GM21447 (cell line): ENCODE measurements around the gene PAM16.
"Not testable (repeated sequence)": the region's sequence is repeated elsewhere in the genome, so short reads cannot be mapped to it uniquely, and the experiment has no call there.

Source experiments
- ATAC-seq: cut with Tn5 transposase; IDR thresholded peaks from one replicate; pipeline ENCODE4 v1.9.1; 2021; ENCODE audit not compliant: unreplicated experiment

The PAM16 gene

GRCh38 chr16:4337540-4338088 is 13.5 kb downstream of the PAM16 start:
- no peak for ATAC-seq

GRCh38 chr16:4336701-4337539 is 14.2 kb downstream of the PAM16 start:
- ATAC-seq, result no peak

GRCh38 chr16:4334724-4335495 is 16.2 kb downstream of the PAM16 start:
- no peak for ATAC-seq

- not testable (repeated sequence) for ATAC-seq
Measured at GRCh38 chr16:4333714-4334113, 17.4 kb downstream of the PAM16 start.

- ATAC-seq, result no peak
Measured at GRCh38 chr16:4333308-4333638, 17.8 kb downstream of the PAM16 start.

GRCh38 chr16:4332623-4333307 is 18.4 kb downstream of the PAM16 start:
- no peak for ATAC-seq

GRCh38 chr16:4332083-4332482 is 19.0 kb downstream of the PAM16 start:
- ATAC-seq, result no peak

- no peak for ATAC-seq
Measured at GRCh38 chr16:4330277-4330874, 20.7 kb downstream of the PAM16 start.

- ATAC-seq, result no peak
Measured at GRCh38 chr16:4328782-4329775, 22.0 kb downstream of the PAM16 start.

GRCh38 chr16:4328046-4328781 is 22.9 kb downstream of the PAM16 start:
- ATAC-seq, result no peak

GRCh38 chr16:4327386-4328045 is 23.6 kb downstream of the PAM16 start:
- no peak for ATAC-seq

GRCh38 chr16:4325253-4325758 is 25.8 kb downstream of the PAM16 start:
- no peak for ATAC-seq

- ATAC-seq, result no peak
Measured at GRCh38 chr16:4324492-4325252, 26.4 kb downstream of the PAM16 start.

- no peak for ATAC-seq
Measured at GRCh38 chr16:4323845-4324488, 27.2 kb downstream of the PAM16 start.

GRCh38 chr16:4323071-4323844 is 27.9 kb downstream of the PAM16 start:
- ATAC-seq, result no peak
